Progenitor cell of endocrine pancreas (in vitro differentiated cells): ENCODE measurements around the gene FAM83E. TPM values are rescaled to one million over a fixed set of nuclear protein-coding genes. Genes with fewer than 3 reads are reported as not detected.

ENCODE experiments used
- DNase-seq: peaks from one replicate; pipeline ENCODE4 v3.0.0; 2021; ENCODE audit warnings: low spot score; ENCODE audit not compliant: unreplicated experiment
- H3K27ac Mint-ChIP-seq: 2 replicates; pipeline ENCODE4 v1.8.0; 2021; ENCODE audit warnings: mild to moderate bottlenecking, moderate library complexity, mixed read lengths
- H3K27me3 Mint-ChIP-seq: 2 replicates; pipeline ENCODE4 v1.8.0; 2021; ENCODE audit warnings: mixed read lengths
- H3K36me3 Mint-ChIP-seq: 2 replicates; pipeline ENCODE4 v1.8.0; 2022; ENCODE audit warnings: mixed read lengths; ENCODE audit not compliant: insufficient read depth
- H3K4me1 Mint-ChIP-seq: 2 replicates; pipeline ENCODE4 v1.8.0; 2021; ENCODE audit warnings: low read depth, mixed read lengths
- H3K4me3 Mint-ChIP-seq: 2 replicates; pipeline ENCODE4 v1.8.0; 2021; ENCODE audit warnings: low read depth, mild to moderate bottlenecking, moderate library complexity, mixed read lengths
- H3K9me3 Mint-ChIP-seq: 2 replicates; pipeline ENCODE4 v1.8.0; 2021; ENCODE audit warnings: low read depth, mixed read lengths
- total RNA-seq: library from RNA; stranded (reverse); gene quantifications from 2 replicates; pipeline ENCODE4 v1.2.1, GENCODE V29; 2021
- TF ChIP-seq, protein P1 (sequence below): fragments of 200-600 bp; sonication (generic); IDR thresholded peaks from one replicate; pipeline ENCODE4 v1.5.0; 2021; ENCODE audit warnings: antibody characterized with exemption, mild to moderate bottlenecking; ENCODE audit not compliant: unreplicated experiment

Gene FAM83E
- total RNA-seq, 1 donor from 2014 or later: 4.3 TPM

DNA sequence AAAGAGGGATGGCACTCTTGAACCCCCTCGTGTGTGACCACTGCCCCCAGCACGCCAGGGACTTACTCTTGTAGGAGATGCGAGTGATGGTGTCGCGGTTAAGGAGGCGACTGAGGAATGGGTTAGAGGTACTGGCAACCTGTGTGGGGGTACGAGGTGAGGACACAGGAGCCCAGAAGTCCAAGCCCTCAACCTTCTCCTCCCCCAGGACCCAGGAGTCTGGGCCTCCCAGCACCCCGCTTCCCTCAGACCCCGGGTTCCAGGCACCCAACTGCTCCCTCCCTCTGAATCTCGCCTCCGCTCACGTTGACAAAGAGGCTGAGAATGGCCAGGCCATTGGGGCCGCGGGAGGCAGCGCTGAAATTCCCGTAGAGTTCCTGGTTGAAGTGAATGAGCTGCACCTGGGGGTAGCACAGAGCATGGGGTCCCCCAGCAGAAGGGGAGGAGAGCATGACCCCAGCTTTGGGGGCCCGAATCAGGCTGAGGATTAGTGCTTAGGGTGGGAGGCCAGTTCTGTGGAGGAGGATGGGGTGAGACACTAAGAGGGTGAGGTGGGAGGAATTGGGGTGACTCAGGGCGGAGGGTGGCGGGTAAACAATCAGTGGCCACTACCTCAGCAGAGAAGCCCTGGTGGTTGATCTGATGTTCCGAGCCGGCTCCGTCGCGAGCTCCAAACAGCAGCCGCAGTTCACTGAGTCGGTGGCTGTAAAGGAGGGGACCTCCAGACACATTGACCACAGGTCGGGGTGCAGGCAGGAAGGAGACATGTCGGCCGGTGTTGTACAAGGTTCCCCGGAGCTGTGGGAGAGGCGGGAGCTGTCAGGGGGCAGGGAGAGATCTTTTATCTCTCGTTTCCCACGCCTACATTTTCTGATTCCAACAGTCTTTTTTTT, 24.9 kb upstream of the FAM83E start:
- Mint-ChIP-seq H3K27ac (peak overlapping the region; percentile 91), H3K4me1 (peaks cover 9% of the 10 kb centered on the region), H3K36me3 (no peaks in the 10 kb centered on the region), H3K4me3 (no peak overlapping the region), H3K9me3 (no peaks in the 10 kb centered on the region), H3K27me3 (peaks cover 16% of the 10 kb centered on the region)
- TF ChIP-seq, protein P1, sequence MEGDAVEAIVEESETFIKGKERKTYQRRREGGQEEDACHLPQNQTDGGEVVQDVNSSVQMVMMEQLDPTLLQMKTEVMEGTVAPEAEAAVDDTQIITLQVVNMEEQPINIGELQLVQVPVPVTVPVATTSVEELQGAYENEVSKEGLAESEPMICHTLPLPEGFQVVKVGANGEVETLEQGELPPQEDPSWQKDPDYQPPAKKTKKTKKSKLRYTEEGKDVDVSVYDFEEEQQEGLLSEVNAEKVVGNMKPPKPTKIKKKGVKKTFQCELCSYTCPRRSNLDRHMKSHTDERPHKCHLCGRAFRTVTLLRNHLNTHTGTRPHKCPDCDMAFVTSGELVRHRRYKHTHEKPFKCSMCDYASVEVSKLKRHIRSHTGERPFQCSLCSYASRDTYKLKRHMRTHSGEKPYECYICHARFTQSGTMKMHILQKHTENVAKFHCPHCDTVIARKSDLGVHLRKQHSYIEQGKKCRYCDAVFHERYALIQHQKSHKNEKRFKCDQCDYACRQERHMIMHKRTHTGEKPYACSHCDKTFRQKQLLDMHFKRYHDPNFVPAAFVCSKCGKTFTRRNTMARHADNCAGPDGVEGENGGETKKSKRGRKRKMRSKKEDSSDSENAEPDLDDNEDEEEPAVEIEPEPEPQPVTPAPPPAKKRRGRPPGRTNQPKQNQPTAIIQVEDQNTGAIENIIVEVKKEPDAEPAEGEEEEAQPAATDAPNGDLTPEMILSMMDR: no peak
- DNase-seq: no peak

DNA sequence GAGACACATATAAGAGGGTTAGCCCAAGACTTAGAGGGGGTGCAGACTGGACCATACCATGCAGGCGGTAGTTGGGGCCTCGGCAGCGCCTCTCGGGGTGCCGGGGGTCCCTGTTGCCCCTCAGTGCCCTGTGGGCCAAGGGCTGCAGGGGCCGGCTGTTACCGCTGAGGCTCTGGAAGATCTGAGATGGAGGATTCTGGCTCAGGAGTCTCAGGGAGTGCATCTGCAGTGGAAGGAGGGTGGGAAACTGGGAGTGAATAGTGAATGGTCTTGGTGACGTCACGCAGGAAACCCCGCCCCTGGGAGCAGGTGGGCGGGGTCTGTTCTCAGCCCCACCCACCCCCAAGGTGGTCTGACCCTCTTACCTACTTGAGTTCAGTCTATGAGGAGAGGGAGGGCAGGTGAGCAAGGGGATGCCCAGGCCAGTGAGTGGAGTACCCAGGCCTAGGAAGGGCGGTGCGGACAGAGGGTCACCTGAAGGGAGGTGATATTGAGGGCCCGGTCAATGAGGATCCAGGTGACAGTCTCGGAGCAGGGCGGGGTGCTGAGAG, 24.0 kb upstream of the FAM83E start:
- H3K27me3 Mint-ChIP-seq: peaks cover 16% of the 10 kb centered on the region
- H3K27ac Mint-ChIP-seq: peak overlapping the region; percentile 33
- no peaks in the 10 kb centered on the region for H3K9me3 Mint-ChIP-seq
- DNase-seq: no peak
- TF ChIP-seq, protein P1: no peak
- H3K36me3 Mint-ChIP-seq: no peaks in the 10 kb centered on the region
- no peak overlapping the region for H3K4me3 Mint-ChIP-seq
- H3K4me1 Mint-ChIP-seq: peaks cover 13% of the 10 kb centered on the region

DNA sequence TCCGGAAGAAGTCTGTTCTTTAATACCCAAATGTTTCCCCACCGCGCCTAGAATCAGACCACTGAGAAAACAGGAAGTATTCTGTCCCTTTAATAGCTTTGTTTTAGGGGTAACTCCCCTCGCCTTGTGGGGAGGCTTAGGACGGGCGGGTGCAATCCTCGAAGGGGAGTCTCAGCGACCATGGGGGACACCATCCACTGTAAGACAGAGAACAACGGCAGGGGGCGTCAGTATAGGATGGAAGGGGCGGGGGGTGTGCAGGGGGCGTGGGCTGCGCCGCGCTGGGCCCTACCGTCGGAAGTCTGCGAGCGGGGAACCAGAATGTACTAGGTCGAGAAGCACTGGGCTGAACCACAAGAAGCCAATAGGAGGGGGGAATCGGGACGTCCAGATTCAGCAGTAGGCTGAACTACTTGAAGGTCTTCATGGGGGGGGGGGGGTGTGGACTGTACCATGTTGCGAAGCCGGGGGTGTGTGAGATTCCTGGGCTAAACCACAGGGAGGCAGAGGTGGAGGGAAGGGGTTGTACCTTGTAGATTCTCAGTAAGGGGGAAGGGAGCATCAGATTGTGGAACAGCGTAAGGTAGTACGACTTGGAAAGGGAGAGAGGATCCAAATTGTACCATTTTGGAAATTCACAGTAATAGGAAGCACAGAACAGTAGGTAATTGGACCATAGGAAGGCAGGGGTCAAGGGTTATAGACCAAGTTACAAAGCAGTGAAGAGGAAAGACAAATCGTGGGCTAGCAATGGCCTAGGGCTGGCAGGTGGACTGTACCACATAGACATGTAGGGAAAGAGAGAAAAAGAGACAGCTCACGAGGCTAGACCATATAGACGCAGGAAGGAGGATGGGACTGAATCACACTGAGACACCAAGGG, 23.3 kb upstream of the FAM83E start:
- peak; percentile 62 for DNase-seq
- H3K27me3 Mint-ChIP-seq: peaks cover 16% of the 10 kb centered on the region
- H3K4me3 Mint-ChIP-seq: peak overlapping the region; percentile 85
- H3K36me3 Mint-ChIP-seq: no peaks in the 10 kb centered on the region
- peak overlapping the region; percentile 97 for H3K27ac Mint-ChIP-seq
- TF ChIP-seq, protein P1: peak; percentile 24
- H3K4me1 Mint-ChIP-seq: peaks cover 16% of the 10 kb centered on the region
- no peaks in the 10 kb centered on the region for H3K9me3 Mint-ChIP-seq

DNA sequence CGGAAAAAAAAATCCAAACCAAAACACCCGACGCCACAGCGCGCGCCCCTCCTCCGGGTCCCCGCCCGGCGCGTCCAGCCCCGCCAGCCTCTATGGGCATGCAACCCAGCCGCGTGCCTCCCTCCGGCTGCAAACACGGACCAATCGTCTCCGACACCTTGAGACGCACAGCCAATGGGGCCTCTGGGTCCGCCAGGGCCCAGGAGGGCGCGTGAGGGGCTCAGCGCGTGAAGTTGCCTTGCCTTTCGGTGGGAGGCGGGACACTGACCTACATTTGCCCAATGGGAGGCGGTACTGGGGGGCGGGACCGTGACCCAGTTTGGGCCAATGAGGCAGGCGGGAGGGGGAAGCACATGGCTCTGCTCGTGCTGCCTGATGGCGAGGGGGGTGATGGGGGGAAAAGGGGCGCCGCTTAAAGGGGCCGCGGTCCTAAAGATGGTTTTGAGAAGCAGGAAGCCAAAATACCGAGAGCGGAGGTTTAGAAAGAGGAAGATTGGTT, 22.6 kb upstream of the FAM83E start:
- no peaks in the 10 kb centered on the region for H3K9me3 Mint-ChIP-seq
- TF ChIP-seq, protein P1: no peak
- peak overlapping the region; percentile 97 for H3K27ac Mint-ChIP-seq

More for the DNA sequence above, 22.6 kb upstream of the FAM83E start:
- peak; percentile 95 for DNase-seq
- H3K4me3 Mint-ChIP-seq: peak overlapping the region; percentile 85
- H3K4me1 Mint-ChIP-seq: peaks cover 17% of the 10 kb centered on the region
- H3K27me3 Mint-ChIP-seq: peaks cover 16% of the 10 kb centered on the region
- no peaks in the 10 kb centered on the region for H3K36me3 Mint-ChIP-seq
